CD1c-positive myeloid dendritic cell (primary cell): ENCODE measurements around the gene ATXN3.

ENCODE experiments used
- DNase-seq: peaks from one replicate; pipeline ENCODE4 v3.0.0-alpha.2; 2016; ENCODE audit errors: extremely low spot score

Gene ATXN3

GRCh38 chr14:92106143-92106926 is at the start of gene ATXN3:
TSS of gene ATXN3 (minus strand) at chr14:92106582. CDS start at chr14:92106552, 30 bp downstream.
- peak; percentile 98 for DNase-seq

GRCh38 chr14:92154283-92154942 is 48.0 kb upstream of the ATXN3 start:
- no peak for DNase-seq

DNA sequence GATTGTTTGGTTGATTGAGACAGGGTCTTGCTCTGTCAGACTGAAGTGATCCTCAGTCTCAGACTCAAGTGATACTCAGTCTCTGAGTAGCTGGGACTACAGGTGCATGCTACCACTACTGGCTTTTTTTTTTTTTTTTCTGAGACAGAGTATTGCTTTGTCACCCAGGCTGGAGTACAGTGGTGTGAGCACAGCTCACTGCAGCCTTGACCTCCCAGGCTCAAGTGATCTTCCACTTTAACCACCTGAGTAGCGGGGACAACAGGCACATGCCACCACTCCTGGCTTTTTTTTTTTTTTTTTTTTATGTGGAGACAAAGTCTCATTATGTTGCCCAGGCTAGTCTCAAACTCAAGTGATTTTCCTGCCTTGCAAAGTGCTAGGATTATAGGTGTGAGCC is 47.2 kb upstream of the ATXN3 start:
- no peak for DNase-seq

GRCh38 chr14:92144708-92145107 is 38.3 kb upstream of the ATXN3 start:
- DNase-seq, result no peak

GRCh38 chr14:92143962-92144361 is 37.6 kb upstream of the ATXN3 start:
- DNase-seq, result no peak

DNA sequence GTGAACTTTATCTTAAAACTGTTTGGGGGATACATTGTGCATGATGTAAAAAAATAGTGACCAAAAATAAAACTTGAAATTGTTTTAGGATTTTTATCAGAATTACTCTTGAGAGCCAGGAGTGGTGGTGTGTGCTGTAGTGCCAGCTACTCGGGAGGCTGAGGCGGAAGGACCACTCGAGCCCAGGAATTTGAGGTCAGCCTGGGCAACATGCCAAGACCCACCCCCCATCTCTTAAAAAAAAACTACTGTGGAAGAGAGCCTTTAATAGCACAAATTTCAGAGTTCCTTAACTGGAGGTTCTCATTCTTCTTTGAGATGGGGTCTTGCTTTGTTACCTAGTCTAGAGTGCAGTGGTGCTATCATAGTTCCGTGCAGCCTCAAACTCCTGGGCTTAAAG is 36.9 kb upstream of the ATXN3 start:
- DNase-seq, result no peak

DNA sequence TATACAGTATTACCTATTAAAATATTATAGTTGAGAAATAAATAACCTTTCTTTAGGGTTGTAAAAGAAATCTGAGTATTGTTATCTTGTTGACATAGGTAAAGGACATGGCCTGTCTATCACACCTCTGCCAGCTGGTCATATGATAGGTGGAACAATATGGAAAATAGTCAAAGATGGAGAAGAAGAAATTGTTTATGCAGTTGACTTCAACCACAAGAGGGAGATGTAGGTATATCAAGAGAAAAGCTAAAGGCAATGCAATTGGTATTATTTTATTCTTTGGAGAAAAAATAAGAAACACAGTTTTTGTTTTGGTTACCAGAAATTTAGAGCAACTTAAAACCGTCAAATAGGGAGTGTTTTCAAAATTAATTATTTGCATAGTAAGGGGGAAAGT is 28.9 kb upstream of the ATXN3 start:
- peak; percentile 29 for DNase-seq

DNA sequence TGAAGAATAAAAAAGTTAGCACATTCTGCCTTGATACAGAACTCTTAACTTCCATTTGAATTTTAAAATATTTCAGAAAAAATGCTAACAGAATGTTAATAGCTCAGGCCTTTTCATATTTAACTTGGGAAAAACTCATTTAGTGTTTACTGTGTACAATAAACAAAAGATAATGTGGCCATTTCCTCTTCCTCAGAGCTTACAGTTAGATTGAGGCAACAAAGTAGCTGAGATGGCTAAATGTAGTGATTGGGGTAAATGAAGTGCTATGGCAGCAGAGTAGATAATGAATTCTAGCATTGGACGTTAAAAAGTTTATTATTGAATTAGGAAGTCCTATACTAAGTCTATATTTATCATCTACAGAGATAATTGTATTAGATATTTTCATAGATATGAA is 28.1 kb upstream of the ATXN3 start:
- DNase-seq, result no peak

GRCh38 chr14:92122761-92123160 is 16.4 kb upstream of the ATXN3 start:
- DNase-seq, result no peak

GRCh38 chr14:92122351-92122677 is 15.9 kb upstream of the ATXN3 start:
- no peak for DNase-seq

- peak; percentile 87 for DNase-seq
Observed at GRCh38 chr14:92121670-92122350, 15.4 kb upstream of the ATXN3 start, which contains the start of the genes CPSF2 and NDUFB1. TSS of gene CPSF2 (plus strand) at chr14:92121969. CDS start at chr14:92130985, 9,016 bp downstream. TSS of gene NDUFB1 (minus strand) at chr14:92121706. CDS start at chr14:92117637, 4,069 bp downstream.

DNA sequence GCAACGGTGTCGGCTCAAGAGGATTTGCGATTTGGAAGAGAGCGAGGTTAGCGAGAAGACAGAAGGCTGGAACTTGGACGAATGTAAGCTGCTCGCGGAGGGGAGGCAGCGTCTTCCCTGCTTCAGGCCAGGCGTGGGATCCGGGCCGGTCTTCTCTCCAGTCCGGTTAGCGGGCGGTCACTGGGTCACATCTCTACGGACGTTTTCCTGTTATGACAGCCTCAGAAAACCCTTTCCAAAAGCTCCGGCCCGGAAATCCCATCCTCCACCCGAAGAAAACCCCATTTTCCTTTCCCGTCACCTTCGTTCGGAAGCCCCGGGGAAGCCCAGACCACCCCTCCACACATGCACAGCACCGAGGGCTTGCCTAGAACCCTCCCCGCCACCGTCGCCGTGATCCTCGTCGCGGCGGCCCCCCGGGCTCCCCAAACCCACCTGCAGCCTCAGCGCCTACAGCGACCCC is 14.9 kb upstream of the ATXN3 start:
- peak; percentile 42 for DNase-seq

DNA sequence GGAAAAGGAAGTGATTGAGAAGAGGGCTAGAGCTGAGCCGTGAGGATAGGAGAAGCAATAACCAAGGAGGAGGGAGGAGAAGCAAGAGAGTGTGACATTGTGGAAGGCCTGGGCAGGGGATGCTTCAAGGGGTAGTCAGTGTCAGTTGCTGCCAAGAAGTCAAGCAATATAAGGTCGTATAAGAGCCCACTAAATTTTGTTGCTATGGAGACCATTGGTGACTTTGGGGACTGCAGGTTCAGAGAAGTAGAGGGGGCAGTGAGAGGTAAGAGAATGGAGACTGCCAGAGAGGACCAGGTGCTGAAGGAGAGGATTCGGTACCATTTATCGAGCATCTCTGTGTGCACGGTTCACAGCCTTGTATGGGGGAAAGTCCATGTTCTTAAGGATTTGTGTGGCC is 3.1 kb upstream of the ATXN3 start:
- no peak for DNase-seq

- no peak for DNase-seq
Observed at GRCh38 chr14:92108345-92109254, 2.2 kb upstream of the ATXN3 start.

DNA sequence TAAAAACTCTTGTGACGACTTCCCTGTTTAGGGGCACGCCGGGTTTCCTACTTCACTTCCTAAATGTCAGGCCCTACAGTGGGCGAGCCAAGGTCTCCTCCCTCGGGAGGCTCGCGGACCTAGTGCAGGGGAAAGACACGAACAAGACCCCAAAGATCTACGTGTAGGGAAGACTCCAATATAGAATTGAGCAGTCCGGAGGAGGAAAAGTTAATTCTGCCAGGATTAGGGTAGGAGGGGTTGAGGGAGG is 564 bp downstream of the ATXN3 start:
- peak; percentile 86 for DNase-seq

- DNase-seq, result no peak
Observed at GRCh38 chr14:92105073-92105892, 1.1 kb downstream of the ATXN3 start.

DNA sequence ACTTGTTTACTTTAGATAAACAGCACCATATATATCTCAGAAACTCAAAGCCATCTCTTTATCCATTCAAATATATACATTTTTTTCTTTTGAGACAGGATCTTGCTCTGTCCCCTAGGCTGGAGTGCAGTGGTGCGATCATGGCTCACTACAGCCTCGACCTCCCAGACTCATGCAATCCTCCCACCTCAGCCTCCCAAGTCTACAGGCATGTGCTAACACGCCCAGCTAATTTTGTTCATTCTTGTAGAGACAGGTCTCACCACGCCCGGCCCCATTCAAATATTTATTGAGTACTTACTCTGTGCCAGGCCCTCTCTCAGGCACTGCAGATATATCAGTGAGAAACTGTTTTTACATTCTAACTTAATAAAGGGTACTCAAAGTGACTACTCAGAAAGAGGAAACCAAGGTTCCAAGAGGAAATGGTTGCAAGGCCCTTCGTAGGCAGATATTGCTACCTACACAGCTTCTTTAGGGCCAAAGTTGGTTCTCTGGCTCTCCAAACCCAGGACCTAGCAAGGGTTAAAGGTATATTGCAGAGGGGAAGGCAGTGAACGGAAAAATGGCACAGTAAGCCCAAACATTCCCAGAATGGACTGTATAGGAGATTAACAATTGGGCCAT is 2.9 kb downstream of the ATXN3 start:
- peak; percentile 45 for DNase-seq

DNA sequence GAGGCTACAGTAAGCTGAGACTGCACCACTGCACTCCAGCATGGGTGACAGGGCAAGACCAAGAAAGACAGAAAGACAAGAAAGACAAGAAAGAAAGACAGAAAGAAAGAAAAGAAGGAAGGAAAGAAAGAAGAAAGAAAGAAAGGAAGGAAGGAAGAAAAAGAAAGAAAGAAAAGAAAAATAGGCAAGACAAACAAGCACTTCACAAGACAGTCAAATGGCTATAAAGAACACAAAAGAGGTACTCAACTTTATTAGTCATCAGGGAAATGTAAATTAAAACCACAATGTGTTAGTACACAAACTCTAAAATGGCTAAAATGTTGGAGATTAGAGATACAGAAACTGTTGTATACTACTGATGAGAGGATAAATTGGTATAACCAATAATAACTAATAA is 6.6 kb downstream of the ATXN3 start:
- DNase-seq, result no peak

GRCh38 chr14:92093320-92093719 is 13.1 kb downstream of the ATXN3 start:
- DNase-seq, result no peak

DNA sequence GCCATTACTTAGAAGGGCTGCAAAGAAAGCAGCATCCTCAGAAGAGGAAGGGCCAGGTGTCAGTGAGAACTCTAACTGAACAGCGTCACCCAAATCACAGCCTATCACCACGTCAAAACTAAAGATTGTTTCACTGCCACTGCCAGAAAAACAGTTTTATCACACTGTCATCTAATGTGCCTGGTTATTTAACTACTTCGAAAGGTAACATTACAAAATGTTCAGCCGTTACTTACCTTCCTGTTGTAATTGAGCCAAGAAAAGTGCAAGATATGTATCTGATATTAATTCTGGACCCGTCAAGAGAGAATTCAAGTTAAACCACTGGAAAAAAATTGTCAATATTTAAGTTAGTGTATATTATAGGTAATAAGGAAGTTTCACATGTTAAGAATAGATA is 17.9 kb downstream of the ATXN3 start:
- DNase-seq, result no peak

- no peak for DNase-seq
Observed at GRCh38 chr14:92074555-92074954, 31.8 kb downstream of the ATXN3 start.
